H7 (cell line): ENCODE data around the gene ERFL. TPM values are rescaled to one million over a fixed set of nuclear protein-coding genes. Genes with fewer than 3 reads are reported as not detected.

ENCODE experiments used
- DNase-seq: peaks from one replicate; pipeline ENCODE4 v3.0.0; 2012
- H3K27me3 ChIP-seq: 2 replicates; pipeline ENCODE4 v1.6.0; 2011; ENCODE audit warnings: mild to moderate bottlenecking, low read length; ENCODE audit not compliant: control insufficient read depth, insufficient read depth
- H3K36me3 ChIP-seq: replicated peaks from 2 replicates; pipeline ENCODE4 v1.5.1; 2011; ENCODE audit warnings: low read length; ENCODE audit not compliant: control insufficient read depth, insufficient read depth
- H3K4me3 ChIP-seq: 2 replicates; pipeline ENCODE4 v1.5.1; 2011; ENCODE audit warnings: low read depth, mild to moderate bottlenecking, control low read depth, low read length, moderate library complexity; ENCODE audit not compliant: insufficient read depth
- total RNA-seq: library from RNA; depleted of rRNA; stranded (reverse); fragments of >200 nt; shearing (Covaris generic); gene quantifications from 2 replicates; pipeline ENCODE4 v1.2.3, GENCODE V29; 2014

ERFL gene
- total RNA-seq, 1 experiment from 2014 or later = not detected

GRCh38 chr19:41926028-41926762 lies 2.1 kb downstream of the ERFL start:
- H3K27me3 ChIP-seq = peaks cover 97% of the 10 kb centered on the region
- no peaks in the 10 kb centered on the region for H3K36me3 ChIP-seq
- peak; percentile 71 for DNase-seq
- H3K4me3 ChIP-seq = no peak overlapping the region

GRCh38 chr19:41925208-41926003 lies 2.8 kb downstream of the ERFL start:
- Histone ChIP-seq H3K36me3 (no peaks in the 10 kb centered on the region), H3K4me3 (no peak overlapping the region), H3K27me3 (peaks cover 97% of the 10 kb centered on the region)
- DNase-seq = no peak

- H3K4me3 ChIP-seq = no peak overlapping the region
- no peaks in the 10 kb centered on the region for H3K36me3 ChIP-seq
- DNase-seq = no peak
- H3K27me3 ChIP-seq = peaks cover 96% of the 10 kb centered on the region
Observed at GRCh38 chr19:41924151-41925145, 3.8 kb downstream of the ERFL start.

GRCh38 chr19:41923045-41923788 lies 5.0 kb downstream of the ERFL start:
- peaks cover 88% of the 10 kb centered on the region for H3K27me3 ChIP-seq

GRCh38 chr19:41922585-41922984 lies 5.7 kb downstream of the ERFL start:
- Histone ChIP-seq H3K4me3 (no peak overlapping the region), H3K27me3 (peaks cover 87% of the 10 kb centered on the region), H3K36me3 (no peaks in the 10 kb centered on the region)
- peak; percentile 83 for DNase-seq

More at GRCh38 chr19:41923045-41923788, 5.0 kb downstream of the ERFL start:
- DNase-seq = no peak
- H3K4me3 ChIP-seq = no peak overlapping the region
- H3K36me3 ChIP-seq = no peaks in the 10 kb centered on the region

- peaks cover 85% of the 10 kb centered on the region for H3K27me3 ChIP-seq
- no peak overlapping the region for H3K4me3 ChIP-seq
- peak; percentile 69 for DNase-seq
- H3K36me3 ChIP-seq = no peaks in the 10 kb centered on the region
Observed at GRCh38 chr19:41921577-41922576, 6.4 kb downstream of the ERFL start.

GRCh38 chr19:41920882-41921576 lies 7.2 kb downstream of the ERFL start:
- Histone ChIP-seq H3K27me3 (peaks cover 85% of the 10 kb centered on the region), H3K4me3 (no peak overlapping the region), H3K36me3 (no peaks in the 10 kb centered on the region)
- DNase-seq = peak; percentile 77

- Histone ChIP-seq H3K27me3 (peaks cover 85% of the 10 kb centered on the region), H3K4me3 (no peak overlapping the region), H3K36me3 (no peaks in the 10 kb centered on the region)
- no peak for DNase-seq
Observed at GRCh38 chr19:41919948-41920712, 8.1 kb downstream of the ERFL start.

- Histone ChIP-seq H3K27me3 (peaks cover 84% of the 10 kb centered on the region), H3K4me3 (no peak overlapping the region), H3K36me3 (no peaks in the 10 kb centered on the region)
- no peak for DNase-seq
Observed at GRCh38 chr19:41918653-41919244, 9.5 kb downstream of the ERFL start.

- H3K27me3 ChIP-seq = peaks cover 87% of the 10 kb centered on the region
Observed at GRCh38 chr19:41918095-41918494, 10.2 kb downstream of the ERFL start.

GRCh38 chr19:41917676-41918075 lies 10.6 kb downstream of the ERFL start:
- H3K36me3 ChIP-seq = no peaks in the 10 kb centered on the region
- peaks cover 87% of the 10 kb centered on the region for H3K27me3 ChIP-seq
- H3K4me3 ChIP-seq = no peak overlapping the region
- DNase-seq = no peak

More at GRCh38 chr19:41918095-41918494, 10.2 kb downstream of the ERFL start:
- H3K36me3 ChIP-seq = no peaks in the 10 kb centered on the region
- DNase-seq = no peak
- H3K4me3 ChIP-seq = no peak overlapping the region
